Keratinocyte (primary cell): ENCODE data around the gene ANGEL2. TPM values are rescaled to one million over a fixed set of nuclear protein-coding genes. Genes with fewer than 3 reads are reported as not detected.

ENCODE experiments used
- DNase-seq: peaks from one replicate; pipeline ENCODE4 v3.0.0-alpha.2; 2011; ENCODE audit warnings: low read depth, missing footprints, low spot score
- FAIRE-seq: peaks from 2 replicates; lab custom pipeline; 2011; peaks lifted over from hg19 to GRCh38; lab: Jason Lieb, UNC
- H2AFZ ChIP-seq: 2 replicates; pipeline ENCODE4 v1.6.0; 2012; ENCODE audit warnings: low read length, control low read depth, inconsistent platforms; ENCODE audit not compliant: control insufficient read depth
- H3K27ac ChIP-seq: 2 replicates; pipeline ENCODE4 v1.5.1; 2011; ENCODE audit warnings: low read length; ENCODE audit not compliant: control insufficient read depth, insufficient read depth
- H3K27me3 ChIP-seq: 3 replicates; pipeline ENCODE4 v1.6.0; 2011; ENCODE audit warnings: low read length; ENCODE audit not compliant: control insufficient read depth, insufficient read depth; ENCODE audit errors: extremely low read depth
- H3K36me3 ChIP-seq, 2 experiments: 2 replicates in 1 of 2; 3 replicates in 1 of 2; pipeline ENCODE4 v1.5.1; 2011; ENCODE audit warnings: low read length in 2 of 2, mild to moderate bottlenecking in 1 of 2; ENCODE audit not compliant: control insufficient read depth in 2 of 2, insufficient read depth in 2 of 2; ENCODE audit errors: extremely low read depth in 1 of 2
- H3K4me1 ChIP-seq: 3 replicates; pipeline ENCODE4 v1.5.1; 2011; ENCODE audit warnings: low read length; ENCODE audit not compliant: control insufficient read depth, insufficient read depth; ENCODE audit errors: extremely low read depth
- H3K4me2 ChIP-seq: 3 replicates; pipeline ENCODE4 v1.6.0; 2011; ENCODE audit warnings: low read depth, low read length; ENCODE audit not compliant: control insufficient read depth, insufficient read depth; ENCODE audit errors: extremely low read depth
- H3K4me3 ChIP-seq, 3 experiments: fragments of 200-600 bp in 1 of 3; sonication (generic) in 1 of 3; 2 replicates in 2 of 3; 3 replicates in 1 of 3; pipeline ENCODE4 v1.5.1; 2011 to 2016; ENCODE audit warnings: low read length in 3 of 3, mild to moderate bottlenecking in 3 of 3, control low read depth in 2 of 3, inconsistent platforms in 1 of 3, low read depth in 1 of 3, mixed read lengths in 1 of 3, mixed run types in 1 of 3, moderate library complexity in 1 of 3; ENCODE audit not compliant: control insufficient read depth in 2 of 3, insufficient read depth in 2 of 3; ENCODE audit errors: extremely low read depth in 1 of 3
- H3K79me2 ChIP-seq: 2 replicates; pipeline ENCODE4 v1.6.0; 2012; ENCODE audit warnings: low read length; ENCODE audit not compliant: control insufficient read depth, insufficient read depth
- H3K9ac ChIP-seq: 3 replicates; pipeline ENCODE4 v1.6.0; 2011; ENCODE audit warnings: low read length; ENCODE audit not compliant: control insufficient read depth, insufficient read depth; ENCODE audit errors: extremely low read depth
- H3K9me1 ChIP-seq: 3 replicates; pipeline ENCODE4 v1.6.0; 2011; ENCODE audit warnings: low read length; ENCODE audit not compliant: control insufficient read depth, insufficient read depth; ENCODE audit errors: extremely low read depth
- H3K9me3 ChIP-seq: 2 replicates; pipeline ENCODE4 v1.5.1; 2012; ENCODE audit warnings: low read depth, low read length; ENCODE audit not compliant: control insufficient read depth
- H4K20me1 ChIP-seq: 3 replicates; pipeline ENCODE4 v1.6.0; 2011; ENCODE audit warnings: low read length; ENCODE audit not compliant: control insufficient read depth, insufficient read depth; ENCODE audit errors: extremely low read depth
- EZH2 ChIP-seq: IDR thresholded peaks from one replicate; pipeline ENCODE4 v1.6.1; 2012; ENCODE audit warnings: inconsistent platforms, mild to moderate bottlenecking, low read length, moderate library complexity
- dilution Hi-C: fragments of 300-500 bp; cut with MboI; formaldehyde crosslinking; loops from one replicate; pipeline ENCODE4 v1.7.0; 2020; ENCODE audit warnings: low sequenced_read_pairs; ENCODE audit not compliant: extremely low pct_ligation_motif_present
- polyA plus RNA-seq, 5 experiments: library from polyadenylated mRNA; depleted of rRNA in 3 of 5; stranded (reverse) in 3 of 5; stranded (forward) in 1 of 5; unstranded in 1 of 5; fragments of >200 nt; gene quantifications; 1 replicate in 1 of 5; 2 replicates in 3 of 5; 3 replicates in 1 of 5; pipeline versions ENCODE4 v1.2.1 to v1.2.3, GENCODE V29; 2011 to 2012; ENCODE audit warnings: missing spikeins in 2 of 5, low read depth in 1 of 5, low replicate concordance in 1 of 5
- TF ChIP-seq, protein P1 (sequence below), 3 experiments: IDR thresholded peaks in 1 of 3; conservative IDR thresholded peaks in 1 of 3; optimal IDR thresholded peaks in 1 of 3; 2 replicates in 2 of 3; 3 replicates in 1 of 3; pipeline versions ENCODE3 to v1.5.1; 2011; ENCODE audit warnings: low read length in 3 of 3, mild to moderate bottlenecking in 3 of 3, moderate library complexity in 2 of 3, control low read depth in 1 of 3, inconsistent platforms in 1 of 3; ENCODE audit not compliant: insufficient read depth in 2 of 3; ENCODE audit errors: extremely low read depth in 1 of 3

Gene ANGEL2
- polyA plus RNA-seq, 1 donor (not counting 4 experiments of a cell fraction or from before 2014, with no cell fraction given): 25.6 TPM

DNA sequence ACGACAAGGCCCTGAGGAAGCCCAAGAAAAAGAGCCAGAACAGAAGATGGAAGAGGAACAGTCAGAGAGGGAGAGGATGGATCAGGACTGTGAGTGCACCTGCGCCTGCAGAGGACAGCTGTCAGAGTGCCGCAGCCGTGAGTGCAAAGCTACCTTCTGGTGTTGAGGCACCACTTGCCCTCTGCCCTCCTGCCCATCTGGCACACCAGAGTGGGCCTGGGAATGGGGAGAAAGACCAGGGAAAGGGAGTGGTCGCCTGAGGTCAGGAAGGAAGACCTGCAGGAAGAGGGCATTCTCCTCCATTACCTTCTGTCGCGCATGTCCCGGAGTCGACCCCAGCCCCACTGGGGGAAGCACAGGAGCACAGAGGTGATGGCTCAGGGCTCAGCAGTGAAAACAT lies 39.1 kb downstream of the ANGEL2 start:
- TF ChIP-seq, protein P1, sequence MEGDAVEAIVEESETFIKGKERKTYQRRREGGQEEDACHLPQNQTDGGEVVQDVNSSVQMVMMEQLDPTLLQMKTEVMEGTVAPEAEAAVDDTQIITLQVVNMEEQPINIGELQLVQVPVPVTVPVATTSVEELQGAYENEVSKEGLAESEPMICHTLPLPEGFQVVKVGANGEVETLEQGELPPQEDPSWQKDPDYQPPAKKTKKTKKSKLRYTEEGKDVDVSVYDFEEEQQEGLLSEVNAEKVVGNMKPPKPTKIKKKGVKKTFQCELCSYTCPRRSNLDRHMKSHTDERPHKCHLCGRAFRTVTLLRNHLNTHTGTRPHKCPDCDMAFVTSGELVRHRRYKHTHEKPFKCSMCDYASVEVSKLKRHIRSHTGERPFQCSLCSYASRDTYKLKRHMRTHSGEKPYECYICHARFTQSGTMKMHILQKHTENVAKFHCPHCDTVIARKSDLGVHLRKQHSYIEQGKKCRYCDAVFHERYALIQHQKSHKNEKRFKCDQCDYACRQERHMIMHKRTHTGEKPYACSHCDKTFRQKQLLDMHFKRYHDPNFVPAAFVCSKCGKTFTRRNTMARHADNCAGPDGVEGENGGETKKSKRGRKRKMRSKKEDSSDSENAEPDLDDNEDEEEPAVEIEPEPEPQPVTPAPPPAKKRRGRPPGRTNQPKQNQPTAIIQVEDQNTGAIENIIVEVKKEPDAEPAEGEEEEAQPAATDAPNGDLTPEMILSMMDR (optimal IDR thresholded peaks at IDR 0.05 in 1 of 3, IDR thresholded peaks at IDR 0.05 in 1 of 3, conservative IDR thresholded peaks at IDR 0.05 in 1 of 3; ENCODE audit: extremely low read depth in 1 of 3, insufficient read depth in 2 of 3, low read length in 3 of 3): no peak
- TF ChIP-seq EZH2: no peak
- no peaks in the 10 kb centered on the region for H3K9me3 ChIP-seq
- no peak overlapping the region for H3K9ac ChIP-seq
- H4K20me1 ChIP-seq: no peaks in the 10 kb centered on the region
- DNase-seq (no peak), FAIRE-seq (no peak)
- no peak overlapping the region for H3K4me3 ChIP-seq
- no peaks in the 10 kb centered on the region for H3K27me3 ChIP-seq
- H3K36me3 ChIP-seq: no peaks in the 10 kb centered on the region
- H3K27ac ChIP-seq: no peak overlapping the region
- no peaks in the 10 kb centered on the region for H3K9me1 ChIP-seq
- dilution Hi-C loops: no loop called here
- no peaks in the 10 kb centered on the region for H3K79me2 ChIP-seq
- H3K4me2 ChIP-seq: no peak overlapping the region
- H3K4me1 ChIP-seq: no peaks in the 10 kb centered on the region
- no peak overlapping the region for H2AFZ ChIP-seq

- no peak for TF ChIP-seq EZH2
- TF ChIP-seq, protein P1 (optimal IDR thresholded peaks at IDR 0.05 in 1 of 3, IDR thresholded peaks at IDR 0.05 in 1 of 3, conservative IDR thresholded peaks at IDR 0.05 in 1 of 3; ENCODE audit: extremely low read depth in 1 of 3, insufficient read depth in 2 of 3, low read length in 3 of 3): no peak
- Histone ChIP-seq H3K9me3 (no peaks in the 10 kb centered on the region), H3K79me2 (no peaks in the 10 kb centered on the region), H4K20me1 (peaks cover under 1% of the 10 kb centered on the region), H3K9ac (no peak overlapping the region), H3K9me1 (no peaks in the 10 kb centered on the region), H3K4me1 (no peaks in the 10 kb centered on the region), H3K27ac (no peak overlapping the region), H3K4me3 (no peak overlapping the region), H2AFZ (no peak overlapping the region), H3K36me3 (no peaks in the 10 kb centered on the region), H3K27me3 (no peaks in the 10 kb centered on the region), H3K4me2 (no peak overlapping the region)
- no peak for DNase-seq
- no peak for FAIRE-seq
- dilution Hi-C loops: no loop called here
These were observed 40.4 kb downstream of the ANGEL2 start for GRCh38 chr1:212975111-212975918.
